A172 (cell line): ENCODE results near the gene NKAIN1. TPM values are rescaled to one million over a fixed set of nuclear protein-coding genes. Genes with fewer than 3 reads are reported as not detected.
A peak's percentile ranks its signal among the peaks of the same experiment; 100 is the strongest.
"Not testable (repeated sequence)": the region's sequence is repeated elsewhere in the genome, so short reads cannot be mapped to it uniquely, and the experiment has no call there.

Experiments
- DNase-seq: peaks from one replicate; pipeline ENCODE4 v3.0.0-alpha.2; 2015; ENCODE audit warnings: low spot score
- total RNA-seq: library from RNA; depleted of rRNA; stranded (reverse); fragments of >200 nt; shearing (Covaris generic); gene quantifications from 2 replicates; pipeline ENCODE4 v1.2.3, GENCODE V29; 2014

Gene NKAIN1
- total RNA-seq, 1 experiment from 2014 or later: 3.3 TPM

GRCh38 chr1:31198150-31198549 lies 41.5 kb downstream of the NKAIN1 start:
- no peak for DNase-seq

GRCh38 chr1:31196685-31197084 lies 43.0 kb downstream of the NKAIN1 start:
- no peak for DNase-seq

GRCh38 chr1:31195267-31195666 lies 44.4 kb downstream of the NKAIN1 start:
- DNase-seq: not testable (repeated sequence)

- DNase-seq: no peak
Observed at GRCh38 chr1:31193729-31194128, 46.0 kb downstream of the NKAIN1 start.

GRCh38 chr1:31191281-31191680 lies 48.4 kb downstream of the NKAIN1 start:
- DNase-seq: no peak

- DNase-seq: no peak
Observed at GRCh38 chr1:31189696-31190674, 49.7 kb downstream of the NKAIN1 start.

GRCh38 chr1:31183927-31184554 lies 55.6 kb downstream of the NKAIN1 start:
- DNase-seq: no peak

- no peak for DNase-seq
Observed at GRCh38 chr1:31183126-31183525, 56.6 kb downstream of the NKAIN1 start.

- DNase-seq: peak; percentile 79
Observed at GRCh38 chr1:31182352-31182751, 57.3 kb downstream of the NKAIN1 start.

GRCh38 chr1:31181515-31182343 lies 58.0 kb downstream of the NKAIN1 start:
- DNase-seq: no peak

- no peak for DNase-seq
Observed at GRCh38 chr1:31180338-31180737, 59.3 kb downstream of the NKAIN1 start.

- DNase-seq: not testable (repeated sequence)
Observed at GRCh38 chr1:31176291-31176690, 63.4 kb downstream of the NKAIN1 start.

- DNase-seq: no peak
Observed at GRCh38 chr1:31170486-31170735, 69.3 kb downstream of the NKAIN1 start.

- no peak for DNase-seq
Observed at GRCh38 chr1:31166462-31166861, 73.2 kb downstream of the NKAIN1 start.

GRCh38 chr1:31164291-31164690 lies 75.4 kb downstream of the NKAIN1 start:
- DNase-seq: no peak

- DNase-seq: no peak
Observed at GRCh38 chr1:31163866-31164265, 75.8 kb downstream of the NKAIN1 start.

- no peak for DNase-seq
Observed at GRCh38 chr1:31161571-31161970, 78.1 kb downstream of the NKAIN1 start.

GRCh38 chr1:31159869-31160611 lies 79.6 kb downstream of the NKAIN1 start:
- DNase-seq: no peak

- no peak for DNase-seq
Observed at GRCh38 chr1:31159323-31159722, 80.4 kb downstream of the NKAIN1 start.

GRCh38 chr1:31155216-31155806 lies 84.4 kb downstream of the NKAIN1 start:
- peak; percentile 43 for DNase-seq

- DNase-seq: peak; percentile 54
Observed at GRCh38 chr1:31154632-31155215, 85.0 kb downstream of the NKAIN1 start.
